SJCRH30 (cell line): Measurements from ENCODE around the gene MARCHF2. TPM values are rescaled to one million over a fixed set of nuclear protein-coding genes. Genes with fewer than 3 reads are reported as not detected.

Experiments
- DNase-seq, 2 experiments: peaks; one replicate each; pipeline ENCODE4 v3.0.0-alpha.2; 2015 to 2020
- H3K27ac ChIP-seq: fragments of 250-450 bp; sonication (Bioruptor Pico); 2 replicates; pipeline ENCODE4 v1.5.1; 2020; ENCODE audit warnings: mild to moderate bottlenecking, moderate library complexity
- H3K27me3 ChIP-seq: fragments of 250-450 bp; sonication (Bioruptor Pico); 2 replicates; pipeline ENCODE4 v1.5.1; 2020; ENCODE audit warnings: mild to moderate bottlenecking, moderate library complexity
- H3K36me3 ChIP-seq: fragments of 250-450 bp; sonication (Bioruptor Pico); 2 replicates; pipeline ENCODE4 v1.5.1; 2020; ENCODE audit warnings: mild to moderate bottlenecking, moderate library complexity
- H3K4me1 ChIP-seq: fragments of 250-450 bp; sonication (Bioruptor Pico); 2 replicates; pipeline ENCODE4 v1.5.1; 2020; ENCODE audit warnings: mild to moderate bottlenecking, moderate library complexity
- H3K4me3 ChIP-seq: fragments of 250-450 bp; sonication (Bioruptor Pico); 2 replicates; pipeline ENCODE4 v1.5.1; 2020; ENCODE audit warnings: mild to moderate bottlenecking, moderate library complexity
- H3K9me3 ChIP-seq: fragments of 250-450 bp; sonication (Bioruptor Pico); replicated peaks from 2 replicates; pipeline ENCODE4 v1.5.1; 2020; ENCODE audit warnings: mild to moderate bottlenecking, moderate library complexity
- total RNA-seq: library from RNA; depleted of rRNA; stranded (reverse); fragments of >200 nt; shearing (Covaris generic); gene quantifications from 2 replicates; pipeline ENCODE4 v1.2.3, GENCODE V29; 2014

Gene MARCHF2
- total RNA-seq, 1 experiment from 2014 or later: 0.55 TPM

GRCh38 chr19:8449830-8450229 lies 36.7 kb downstream of the MARCHF2 start:
- no peak for DNase-seq
- Histone ChIP-seq H3K4me1 (peaks cover 9% of the 10 kb centered on the region; the same call in 1 of the 2 replicates), H3K4me3 (no peak overlapping the region), H3K27ac (no peak overlapping the region), H3K36me3 (peaks cover 37% of the 10 kb centered on the region), H3K27me3 (no peaks in the 10 kb centered on the region), H3K9me3 (no peaks in the 10 kb centered on the region)

GRCh38 chr19:8451377-8451776 lies 38.3 kb downstream of the MARCHF2 start:
- Histone ChIP-seq H3K27ac (no peak overlapping the region), H3K9me3 (no peaks in the 10 kb centered on the region), H3K4me3 (no peak overlapping the region), H3K36me3 (peaks cover 43% of the 10 kb centered on the region), H3K4me1 (peaks cover 8% of the 10 kb centered on the region; the same call in 1 of the 2 replicates), H3K27me3 (no peaks in the 10 kb centered on the region)
- DNase-seq: no peak

GRCh38 chr19:8451885-8452284 lies 38.8 kb downstream of the MARCHF2 start:
- DNase-seq: peak in 1 of 2 experiments; percentile 34
- H3K4me3 ChIP-seq: no peak overlapping the region
- H3K27ac ChIP-seq: no peak overlapping the region
- H3K36me3 ChIP-seq: peaks cover 40% of the 10 kb centered on the region
- peaks cover 4% of the 10 kb centered on the region; the same call in 1 of the 2 replicates for H3K4me1 ChIP-seq
- no peaks in the 10 kb centered on the region for H3K27me3 ChIP-seq
- no peaks in the 10 kb centered on the region for H3K9me3 ChIP-seq

GRCh38 chr19:8452446-8453123 lies 39.5 kb downstream of the MARCHF2 start:
- peaks cover 4% of the 10 kb centered on the region; the same call in 1 of the 2 replicates for H3K4me1 ChIP-seq
- no peaks in the 10 kb centered on the region for H3K9me3 ChIP-seq
- DNase-seq: no peak
- no peak overlapping the region for H3K27ac ChIP-seq
- H3K36me3 ChIP-seq: peaks cover 42% of the 10 kb centered on the region
- H3K27me3 ChIP-seq: no peaks in the 10 kb centered on the region
- H3K4me3 ChIP-seq: no peak overlapping the region

- DNase-seq: no peak
- no peaks in the 10 kb centered on the region for H3K9me3 ChIP-seq
- no peak overlapping the region for H3K4me3 ChIP-seq
- H3K36me3 ChIP-seq: peaks cover 42% of the 10 kb centered on the region
- H3K27me3 ChIP-seq: no peaks in the 10 kb centered on the region
- no peak overlapping the region for H3K27ac ChIP-seq
- H3K4me1 ChIP-seq: peaks cover 7% of the 10 kb centered on the region
These were observed 40.5 kb downstream of the MARCHF2 start for GRCh38 chr19:8453616-8454015.

- H3K4me1 ChIP-seq: peaks cover 13% of the 10 kb centered on the region
- H3K36me3 ChIP-seq: peaks cover 42% of the 10 kb centered on the region
- H3K4me3 ChIP-seq: no peak overlapping the region
- DNase-seq: no peak
- no peak overlapping the region for H3K27ac ChIP-seq
- no peaks in the 10 kb centered on the region for H3K27me3 ChIP-seq
- no peaks in the 10 kb centered on the region for H3K9me3 ChIP-seq
These were observed 41.1 kb downstream of the MARCHF2 start for GRCh38 chr19:8454218-8454617.

- no peak overlapping the region for H3K4me3 ChIP-seq
- no peaks in the 10 kb centered on the region for H3K27me3 ChIP-seq
- H3K9me3 ChIP-seq: no peaks in the 10 kb centered on the region
- H3K4me1 ChIP-seq: peaks cover 21% of the 10 kb centered on the region
- no peak for DNase-seq
- H3K27ac ChIP-seq: no peak overlapping the region
- peaks cover 43% of the 10 kb centered on the region for H3K36me3 ChIP-seq
These were observed 41.9 kb downstream of the MARCHF2 start for GRCh38 chr19:8455018-8455417.

GRCh38 chr19:8456064-8456463 lies 43.0 kb downstream of the MARCHF2 start:
- Histone ChIP-seq H3K9me3 (no peaks in the 10 kb centered on the region), H3K4me1 (peaks cover 32% of the 10 kb centered on the region), H3K36me3 (peaks cover 47% of the 10 kb centered on the region), H3K4me3 (no peak overlapping the region), H3K27me3 (no peaks in the 10 kb centered on the region), H3K27ac (no peak overlapping the region)
- DNase-seq: no peak

- peaks cover 49% of the 10 kb centered on the region for H3K36me3 ChIP-seq
- no peaks in the 10 kb centered on the region for H3K9me3 ChIP-seq
- no peak overlapping the region for H3K4me3 ChIP-seq
- no peak overlapping the region for H3K27ac ChIP-seq
- H3K4me1 ChIP-seq: peaks cover 34% of the 10 kb centered on the region
- no peak for DNase-seq
- H3K27me3 ChIP-seq: no peaks in the 10 kb centered on the region
These were observed 44.1 kb downstream of the MARCHF2 start for GRCh38 chr19:8457209-8457608.

GRCh38 chr19:8457827-8458226 lies 44.7 kb downstream of the MARCHF2 start:
- Histone ChIP-seq H3K4me3 (no peak overlapping the region), H3K9me3 (no peaks in the 10 kb centered on the region), H3K27me3 (no peaks in the 10 kb centered on the region), H3K36me3 (peaks cover 52% of the 10 kb centered on the region), H3K4me1 (peaks cover 34% of the 10 kb centered on the region), H3K27ac (no peak overlapping the region)
- no peak for DNase-seq

GRCh38 chr19:8458380-8458779 lies 45.3 kb downstream of the MARCHF2 start:
- peaks cover 52% of the 10 kb centered on the region for H3K36me3 ChIP-seq

GRCh38 chr19:8459095-8459494 lies 46.0 kb downstream of the MARCHF2 start:
- H3K4me3 ChIP-seq: no peak overlapping the region
- peaks cover 57% of the 10 kb centered on the region for H3K36me3 ChIP-seq
- no peaks in the 10 kb centered on the region for H3K27me3 ChIP-seq
- peaks cover 34% of the 10 kb centered on the region for H3K4me1 ChIP-seq
- H3K27ac ChIP-seq: no peak overlapping the region
- DNase-seq: no peak
- no peaks in the 10 kb centered on the region for H3K9me3 ChIP-seq

More at GRCh38 chr19:8458380-8458779, 45.3 kb downstream of the MARCHF2 start:
- Histone ChIP-seq H3K27me3 (no peaks in the 10 kb centered on the region), H3K4me1 (peaks cover 34% of the 10 kb centered on the region), H3K4me3 (no peak overlapping the region), H3K27ac (no peak overlapping the region), H3K9me3 (no peaks in the 10 kb centered on the region)
- DNase-seq: no peak

- Histone ChIP-seq H3K27ac (no peak overlapping the region), H3K4me1 (peaks cover 34% of the 10 kb centered on the region), H3K27me3 (no peaks in the 10 kb centered on the region), H3K9me3 (no peaks in the 10 kb centered on the region), H3K4me3 (no peak overlapping the region), H3K36me3 (peaks cover 62% of the 10 kb centered on the region)
- no peak for DNase-seq
These were observed 46.6 kb downstream of the MARCHF2 start for GRCh38 chr19:8459520-8460270.

GRCh38 chr19:8460516-8461298 lies 47.6 kb downstream of the MARCHF2 start:
- Histone ChIP-seq H3K4me1 (peaks cover 34% of the 10 kb centered on the region), H3K9me3 (no peaks in the 10 kb centered on the region), H3K4me3 (no peak overlapping the region), H3K27me3 (no peaks in the 10 kb centered on the region), H3K36me3 (peaks cover 63% of the 10 kb centered on the region), H3K27ac (peak overlapping the region; percentile 45)
- peak in 1 of 2 experiments; percentile 37 for DNase-seq

- Histone ChIP-seq H3K9me3 (no peaks in the 10 kb centered on the region), H3K4me3 (no peak overlapping the region), H3K27ac (peak overlapping the region; percentile 45), H3K4me1 (peaks cover 34% of the 10 kb centered on the region), H3K36me3 (peaks cover 64% of the 10 kb centered on the region), H3K27me3 (no peaks in the 10 kb centered on the region)
- peak in 1 of 2 experiments; percentile 65 for DNase-seq
These were observed 48.3 kb downstream of the MARCHF2 start for GRCh38 chr19:8461376-8461775.
